ENCODE measurements around the gene GOSR1.

The GOSR1 gene

DNA sequence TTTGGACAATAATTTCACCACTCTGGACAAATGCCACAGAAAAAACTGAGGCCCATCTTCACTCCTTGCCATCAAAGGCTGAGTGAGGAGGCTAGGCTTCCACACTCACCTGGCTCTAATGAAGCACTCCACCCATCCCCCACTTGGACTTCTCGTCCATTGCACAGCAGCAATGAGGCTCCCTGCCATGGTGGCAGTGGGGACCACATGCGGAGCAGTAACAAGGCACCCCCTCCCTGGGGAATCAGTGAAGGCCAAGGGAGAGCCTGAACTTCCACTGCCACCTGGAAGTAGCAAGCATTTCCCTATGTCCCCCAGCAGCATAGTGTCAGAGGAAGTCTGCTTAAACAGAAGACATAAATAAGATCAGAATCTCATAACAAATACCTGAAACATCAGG, 2.0 kb upstream of the GOSR1 start:
- no peak for DNase-seq (ENCODE audit: low read depth)
- TF ChIP-seq, protein P1, sequence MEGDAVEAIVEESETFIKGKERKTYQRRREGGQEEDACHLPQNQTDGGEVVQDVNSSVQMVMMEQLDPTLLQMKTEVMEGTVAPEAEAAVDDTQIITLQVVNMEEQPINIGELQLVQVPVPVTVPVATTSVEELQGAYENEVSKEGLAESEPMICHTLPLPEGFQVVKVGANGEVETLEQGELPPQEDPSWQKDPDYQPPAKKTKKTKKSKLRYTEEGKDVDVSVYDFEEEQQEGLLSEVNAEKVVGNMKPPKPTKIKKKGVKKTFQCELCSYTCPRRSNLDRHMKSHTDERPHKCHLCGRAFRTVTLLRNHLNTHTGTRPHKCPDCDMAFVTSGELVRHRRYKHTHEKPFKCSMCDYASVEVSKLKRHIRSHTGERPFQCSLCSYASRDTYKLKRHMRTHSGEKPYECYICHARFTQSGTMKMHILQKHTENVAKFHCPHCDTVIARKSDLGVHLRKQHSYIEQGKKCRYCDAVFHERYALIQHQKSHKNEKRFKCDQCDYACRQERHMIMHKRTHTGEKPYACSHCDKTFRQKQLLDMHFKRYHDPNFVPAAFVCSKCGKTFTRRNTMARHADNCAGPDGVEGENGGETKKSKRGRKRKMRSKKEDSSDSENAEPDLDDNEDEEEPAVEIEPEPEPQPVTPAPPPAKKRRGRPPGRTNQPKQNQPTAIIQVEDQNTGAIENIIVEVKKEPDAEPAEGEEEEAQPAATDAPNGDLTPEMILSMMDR (conservative IDR thresholded peaks at IDR 0.05; ENCODE audit: low read depth, low read length), result no peak
- no peak overlapping the region for H3K4me3 ChIP-seq (ENCODE audit: low read depth, low read length)

DNA sequence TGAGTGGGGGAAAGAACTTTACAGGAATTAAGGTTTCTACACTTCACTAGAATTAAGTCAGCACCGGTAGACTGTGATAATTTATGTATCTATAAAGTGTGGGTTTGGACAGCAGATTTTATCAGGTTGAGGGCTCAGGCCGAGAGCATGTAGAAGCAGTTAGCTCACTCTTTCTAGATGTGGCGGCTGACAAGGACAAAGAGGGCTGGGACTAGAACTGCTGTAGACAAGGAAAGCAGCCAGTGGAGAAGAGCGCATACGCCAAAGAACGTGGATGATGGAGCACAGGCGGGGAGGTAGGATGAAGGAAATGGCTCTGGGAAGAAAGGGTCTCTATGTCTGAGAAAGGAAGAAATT, 504 bp upstream of the GOSR1 start:
- TF ChIP-seq, protein P1 (conservative IDR thresholded peaks at IDR 0.05; ENCODE audit: low read depth, low read length), result no peak
- peak; percentile 23 for DNase-seq (ENCODE audit: low read depth)
- H3K4me3 ChIP-seq (ENCODE audit: low read depth, low read length), result peak overlapping the region; percentile 88

DNA sequence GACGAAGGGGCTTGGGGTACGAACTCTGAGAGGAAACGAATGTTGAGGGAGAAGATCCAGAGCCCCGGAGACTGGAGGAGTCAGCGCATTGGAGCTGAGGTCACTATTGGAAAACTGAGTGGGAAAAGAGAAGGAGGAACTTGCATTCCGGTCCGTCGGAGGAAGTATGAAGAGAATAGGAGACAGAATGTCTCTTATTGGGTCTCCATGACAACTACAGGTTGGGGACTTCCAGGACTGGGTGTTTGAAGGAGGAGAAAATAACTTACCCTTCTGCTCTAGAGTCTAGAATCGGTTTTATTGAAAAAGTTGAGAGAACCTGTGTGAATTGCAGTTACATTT, 537 bp downstream of the GOSR1 start:
- DNase-seq (ENCODE audit: low read depth), result peak; percentile 30
- TF ChIP-seq, protein P1 (conservative IDR thresholded peaks at IDR 0.05; ENCODE audit: low read depth, low read length), result no peak
- H3K4me3 ChIP-seq (ENCODE audit: low read depth, low read length), result peak overlapping the region; percentile 88

DNA sequence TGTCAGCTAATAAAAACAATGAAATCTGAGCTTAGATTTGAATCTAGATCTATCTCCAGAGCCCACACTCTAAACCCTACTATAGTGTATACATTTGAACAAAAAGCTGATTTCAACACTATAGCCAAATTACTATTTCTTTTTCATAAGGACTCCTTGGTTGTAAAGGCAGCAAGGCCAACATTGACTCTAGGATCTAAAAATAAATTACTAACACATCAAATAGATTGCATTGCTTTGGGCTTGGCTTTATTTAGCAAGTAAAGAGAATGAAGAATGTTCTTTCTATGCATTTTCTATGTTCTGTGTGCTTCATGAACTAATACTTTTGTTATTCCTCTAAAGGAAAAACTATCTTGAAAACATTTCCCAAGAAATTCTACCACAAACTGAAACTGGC, 5.3 kb downstream of the GOSR1 start:
- DNase-seq (ENCODE audit: low read depth), result no peak
- TF ChIP-seq, protein P1 (conservative IDR thresholded peaks at IDR 0.05; ENCODE audit: low read depth, low read length), result no peak
- no peak overlapping the region for H3K4me3 ChIP-seq (ENCODE audit: low read depth, low read length)

DNA sequence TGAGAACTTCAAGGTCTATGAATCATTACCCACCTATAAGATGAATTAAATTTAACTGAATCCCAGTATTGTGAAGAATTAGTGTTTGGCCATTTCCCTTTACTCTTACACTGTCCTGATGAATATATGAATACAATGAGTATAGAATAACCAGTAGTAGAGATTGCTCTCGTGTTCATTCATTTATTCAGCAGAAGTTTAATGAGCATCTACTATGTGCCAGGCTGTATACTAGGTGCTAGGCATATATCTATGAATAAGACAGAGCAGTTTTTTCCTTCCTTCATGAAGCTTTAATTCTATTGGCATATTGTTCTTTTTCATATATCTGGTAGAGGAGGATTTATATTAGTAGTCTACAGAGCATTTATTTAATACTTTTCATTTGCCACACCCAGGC, 6.0 kb downstream of the GOSR1 start:
- TF ChIP-seq, protein P1 (conservative IDR thresholded peaks at IDR 0.05; ENCODE audit: low read depth, low read length), result no peak
- no peak for DNase-seq (ENCODE audit: low read depth)
- H3K4me3 ChIP-seq (ENCODE audit: low read depth, low read length), result no peak overlapping the region

DNA sequence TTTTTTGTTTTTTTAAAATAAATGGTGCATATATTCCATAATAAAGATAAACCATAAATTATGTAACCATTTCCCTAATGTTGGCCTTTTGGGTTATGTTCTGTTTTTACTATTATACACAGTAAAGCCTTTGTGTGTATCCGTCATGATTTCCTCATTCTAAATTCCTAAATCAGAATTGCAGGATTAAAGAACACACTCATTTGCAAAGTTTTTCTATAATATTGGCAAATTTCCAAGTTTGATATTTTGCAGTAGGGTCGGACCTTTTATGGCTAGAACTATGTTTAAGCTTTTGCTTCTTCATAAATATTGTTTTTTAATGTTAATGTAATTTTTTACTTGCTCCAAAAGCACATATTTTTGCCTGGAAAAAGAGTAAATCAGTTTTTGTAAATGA, 16.6 kb downstream of the GOSR1 start:
- no peak overlapping the region for H3K4me3 ChIP-seq (ENCODE audit: low read depth, low read length)
- no peak for DNase-seq (ENCODE audit: low read depth)
- TF ChIP-seq, protein P1 (conservative IDR thresholded peaks at IDR 0.05; ENCODE audit: low read depth, low read length), result no peak

DNA sequence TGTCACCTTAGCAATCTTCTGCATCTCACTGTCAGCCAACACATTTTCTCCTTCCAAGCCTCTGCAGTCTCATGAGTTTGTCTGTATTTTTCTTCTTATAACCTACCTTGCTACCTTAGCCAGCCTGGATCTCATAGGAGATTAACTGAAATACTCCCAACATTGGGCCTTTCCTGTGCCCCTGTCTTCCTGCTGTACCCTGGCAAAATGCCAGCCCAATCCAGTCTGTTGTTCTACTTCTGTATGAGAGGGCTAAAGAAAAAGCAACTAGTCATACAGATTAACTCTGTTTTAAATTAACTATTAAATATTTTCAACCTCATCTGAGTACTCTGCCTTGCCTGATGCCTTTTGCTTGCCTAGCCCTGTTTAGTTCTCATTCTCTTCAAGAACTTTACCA, 18.4 kb downstream of the GOSR1 start:
- DNase-seq (ENCODE audit: low read depth), result no peak
- TF ChIP-seq, protein P1 (conservative IDR thresholded peaks at IDR 0.05; ENCODE audit: low read depth, low read length), result no peak
- no peak overlapping the region for H3K4me3 ChIP-seq (ENCODE audit: low read depth, low read length)

Measured in choroid plexus epithelial cell (primary cell).